ENCODE results near the gene PRKD3. TPM values are rescaled to one million over a fixed set of nuclear protein-coding genes. Genes with fewer than 3 reads are reported as not detected.

Gene PRKD3
- total RNA-seq, 2 experiments from 2014 or later = 22.5 to 24.7 TPM

GRCh38 chr2:37357530-37357929 is 32.9 kb upstream of the PRKD3 start:
- Mint-ChIP-seq H3K9me3 (no peaks in the 10 kb centered on the region), H3K4me1 (ENCODE audit: low read depth) (no peaks in the 10 kb centered on the region), H3K27ac (no peak overlapping the region), H3K27me3 (peaks cover 53% of the 10 kb centered on the region), H3K36me3 (no peaks in the 10 kb centered on the region), H3K4me3 (no peak overlapping the region)
- ChIA-PET CTCF (interaction anchor here (0.6 kb wide), 1 partner anchor 520 kb away, joined by 3 read pairs; no protein-coding TSS in a partner anchor), POLR2A (no interaction called here)
- DNase-seq = no peak
- intact Hi-C loops (cut with micrococcal nuclease) = no loop called here

- Mint-ChIP-seq H3K4me1 (ENCODE audit: low read depth) (no peaks in the 10 kb centered on the region), H3K4me3 (no peak overlapping the region), H3K27ac (no peak overlapping the region), H3K27me3 (peaks cover 50% of the 10 kb centered on the region), H3K9me3 (no peaks in the 10 kb centered on the region), H3K36me3 (no peaks in the 10 kb centered on the region)
- DNase-seq = no peak
- intact Hi-C loops (cut with micrococcal nuclease) = no loop called here
- CTCF ChIA-PET = interaction anchor here (0.6 kb wide), 1 partner anchor 520 kb away, joined by 3 read pairs; no protein-coding TSS in a partner anchor
- POLR2A ChIA-PET = no interaction called here
Observed at GRCh38 chr2:37357069-37357468, 32.4 kb upstream of the PRKD3 start.

- H3K36me3 Mint-ChIP-seq = no peaks in the 10 kb centered on the region
- no peaks in the 10 kb centered on the region for H3K4me1 Mint-ChIP-seq (ENCODE audit: low read depth)
- CTCF ChIA-PET = no interaction called here
- no peaks in the 10 kb centered on the region for H3K9me3 Mint-ChIP-seq
- peaks cover 45% of the 10 kb centered on the region for H3K27me3 Mint-ChIP-seq
- intact Hi-C loops (cut with micrococcal nuclease) = no loop called here
- DNase-seq = no peak
- POLR2A ChIA-PET = no interaction called here
- H3K27ac Mint-ChIP-seq = no peak overlapping the region
- no peak overlapping the region for H3K4me3 Mint-ChIP-seq
Observed at GRCh38 chr2:37356299-37356698, 31.7 kb upstream of the PRKD3 start.

DNA sequence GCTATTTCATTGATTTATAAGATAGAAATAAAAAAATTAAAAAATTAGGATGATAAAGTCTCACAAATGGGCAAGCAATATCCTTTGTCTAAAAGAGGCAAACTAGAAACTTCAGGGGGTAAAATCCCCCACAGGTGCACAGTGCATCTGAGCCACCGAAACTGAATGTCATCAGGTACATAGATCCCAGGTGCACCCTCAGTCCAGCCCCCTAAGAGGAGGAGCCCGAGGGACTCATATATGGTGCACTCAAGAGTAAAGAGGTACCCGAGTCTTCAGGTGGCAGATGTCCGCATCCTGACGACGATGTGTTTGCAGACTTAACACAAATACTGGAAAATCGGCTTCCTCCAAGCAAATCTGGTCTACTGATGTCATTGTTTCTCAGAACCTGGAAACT is 31.1 kb upstream of the PRKD3 start:
- H3K4me1 Mint-ChIP-seq (ENCODE audit: low read depth) = no peaks in the 10 kb centered on the region
- no peak for DNase-seq
- H3K36me3 Mint-ChIP-seq = no peaks in the 10 kb centered on the region
- ChIA-PET POLR2A (interaction anchor here (0.6 kb wide), 1 partner anchor 240 kb away, joined by 3 read pairs; no protein-coding TSS in a partner anchor), CTCF (no interaction called here)
- H3K9me3 Mint-ChIP-seq = no peaks in the 10 kb centered on the region
- intact Hi-C loops (cut with micrococcal nuclease) = no loop called here
- no peak overlapping the region for H3K4me3 Mint-ChIP-seq
- H3K27me3 Mint-ChIP-seq = peaks cover 45% of the 10 kb centered on the region
- H3K27ac Mint-ChIP-seq = no peak overlapping the region

- DNase-seq = no peak
- POLR2A ChIA-PET = no interaction called here
- intact Hi-C loops (cut with micrococcal nuclease) = no loop called here
- Mint-ChIP-seq H3K9me3 (no peaks in the 10 kb centered on the region), H3K27ac (no peak overlapping the region), H3K4me3 (no peak overlapping the region), H3K27me3 (peaks cover 40% of the 10 kb centered on the region), H3K4me1 (ENCODE audit: low read depth) (no peaks in the 10 kb centered on the region), H3K36me3 (no peaks in the 10 kb centered on the region)
- CTCF ChIA-PET = interaction anchor here (0.7 kb wide), 1 partner anchor 20 kb away, joined by 3 read pairs; no protein-coding TSS in a partner anchor
Observed at GRCh38 chr2:37354531-37354930, 29.9 kb upstream of the PRKD3 start.

- H3K9me3 Mint-ChIP-seq = no peaks in the 10 kb centered on the region
- ChIA-PET POLR2A (no interaction called here), CTCF (interaction anchor here (0.7 kb wide), 1 partner anchor 46 kb away, joined by 3 read pairs; no protein-coding TSS in a partner anchor)
- intact Hi-C loops (cut with micrococcal nuclease) = no loop called here
- DNase-seq = no peak
- no peak overlapping the region for H3K27ac Mint-ChIP-seq
- H3K27me3 Mint-ChIP-seq = peaks cover 37% of the 10 kb centered on the region
- peaks cover 7% of the 10 kb centered on the region for H3K4me1 Mint-ChIP-seq (ENCODE audit: low read depth)
- no peak overlapping the region for H3K4me3 Mint-ChIP-seq
- H3K36me3 Mint-ChIP-seq = no peaks in the 10 kb centered on the region
Observed at GRCh38 chr2:37350034-37350433, 25.4 kb upstream of the PRKD3 start.

DNA sequence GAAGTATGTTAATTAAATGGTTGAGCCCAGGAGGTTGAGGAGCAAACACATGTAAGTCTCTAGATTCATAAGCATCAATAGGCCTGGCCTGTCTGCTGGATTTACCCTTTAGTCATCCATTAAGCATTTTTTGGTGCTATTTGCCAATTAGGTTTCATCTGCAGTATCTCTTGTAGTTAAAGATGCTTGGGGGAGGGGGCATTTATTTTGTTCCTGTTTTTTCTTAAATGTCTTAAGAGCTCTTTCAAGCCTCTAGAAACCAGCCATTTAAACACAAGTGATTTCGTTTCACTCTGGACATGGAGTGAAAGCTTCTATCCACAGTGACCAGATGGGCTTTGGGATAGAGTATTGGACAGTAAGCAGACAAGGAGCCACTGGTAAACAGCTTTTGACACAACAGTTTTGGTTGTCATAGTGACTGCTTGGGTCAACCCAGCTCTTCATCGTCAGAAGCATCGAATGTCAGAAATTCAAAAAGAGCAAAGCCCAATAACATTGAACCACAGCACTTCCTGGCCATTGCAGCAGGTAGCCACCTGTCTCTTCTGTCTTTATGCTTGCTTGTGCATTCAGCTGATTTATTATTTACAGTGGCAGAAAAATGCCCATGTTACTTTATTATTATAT is 24.7 kb upstream of the PRKD3 start:
- Mint-ChIP-seq H3K27me3 (peaks cover 35% of the 10 kb centered on the region), H3K4me3 (no peak overlapping the region), H3K4me1 (ENCODE audit: low read depth) (peaks cover 11% of the 10 kb centered on the region), H3K36me3 (no peaks in the 10 kb centered on the region), H3K27ac (no peak overlapping the region), H3K9me3 (no peaks in the 10 kb centered on the region)
- no peak for DNase-seq
- ChIA-PET CTCF (no interaction called here), POLR2A (no interaction called here)
- intact Hi-C loops (cut with micrococcal nuclease) = no loop called here

DNA sequence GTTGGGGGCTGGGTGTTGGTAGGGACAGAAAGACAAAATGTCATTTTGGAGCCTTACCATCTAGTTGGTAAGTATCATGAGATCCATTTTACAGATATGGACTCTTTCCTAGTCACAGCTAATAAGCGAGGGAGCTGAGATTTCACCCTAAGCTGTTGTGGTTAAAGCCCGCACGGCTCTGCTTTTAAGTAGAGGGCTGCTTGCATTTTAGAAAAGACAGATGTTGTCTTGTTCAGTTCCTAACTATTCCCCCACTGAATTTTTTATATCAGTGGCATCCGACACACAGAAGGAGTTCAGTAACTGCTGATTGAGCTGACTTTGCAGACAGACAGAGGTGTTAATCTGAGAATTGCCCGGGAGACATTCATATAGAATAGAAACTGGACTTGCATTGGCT is 23.5 kb upstream of the PRKD3 start:
- peaks cover 19% of the 10 kb centered on the region for H3K4me1 Mint-ChIP-seq (ENCODE audit: low read depth)
- intact Hi-C loops (cut with micrococcal nuclease) = no loop called here
- peaks cover 33% of the 10 kb centered on the region for H3K27me3 Mint-ChIP-seq
- H3K4me3 Mint-ChIP-seq = no peak overlapping the region
- CTCF ChIA-PET = interaction anchor here (1.1 kb wide), 1 partner anchor 529 kb away, joined by 3 read pairs; no protein-coding TSS in a partner anchor
- POLR2A ChIA-PET = no interaction called here
- H3K27ac Mint-ChIP-seq = no peak overlapping the region
- H3K9me3 Mint-ChIP-seq = no peaks in the 10 kb centered on the region
- H3K36me3 Mint-ChIP-seq = no peaks in the 10 kb centered on the region
- DNase-seq = no peak

GRCh38 chr2:37344453-37345361 is 20.1 kb upstream of the PRKD3 start, which contains the start of gene QPCT:
QPCT (plus strand) TSS chr2:37344630; CDS start chr2:37344732, 102 bp downstream.
- peaks cover 30% of the 10 kb centered on the region for H3K27me3 Mint-ChIP-seq

DNA sequence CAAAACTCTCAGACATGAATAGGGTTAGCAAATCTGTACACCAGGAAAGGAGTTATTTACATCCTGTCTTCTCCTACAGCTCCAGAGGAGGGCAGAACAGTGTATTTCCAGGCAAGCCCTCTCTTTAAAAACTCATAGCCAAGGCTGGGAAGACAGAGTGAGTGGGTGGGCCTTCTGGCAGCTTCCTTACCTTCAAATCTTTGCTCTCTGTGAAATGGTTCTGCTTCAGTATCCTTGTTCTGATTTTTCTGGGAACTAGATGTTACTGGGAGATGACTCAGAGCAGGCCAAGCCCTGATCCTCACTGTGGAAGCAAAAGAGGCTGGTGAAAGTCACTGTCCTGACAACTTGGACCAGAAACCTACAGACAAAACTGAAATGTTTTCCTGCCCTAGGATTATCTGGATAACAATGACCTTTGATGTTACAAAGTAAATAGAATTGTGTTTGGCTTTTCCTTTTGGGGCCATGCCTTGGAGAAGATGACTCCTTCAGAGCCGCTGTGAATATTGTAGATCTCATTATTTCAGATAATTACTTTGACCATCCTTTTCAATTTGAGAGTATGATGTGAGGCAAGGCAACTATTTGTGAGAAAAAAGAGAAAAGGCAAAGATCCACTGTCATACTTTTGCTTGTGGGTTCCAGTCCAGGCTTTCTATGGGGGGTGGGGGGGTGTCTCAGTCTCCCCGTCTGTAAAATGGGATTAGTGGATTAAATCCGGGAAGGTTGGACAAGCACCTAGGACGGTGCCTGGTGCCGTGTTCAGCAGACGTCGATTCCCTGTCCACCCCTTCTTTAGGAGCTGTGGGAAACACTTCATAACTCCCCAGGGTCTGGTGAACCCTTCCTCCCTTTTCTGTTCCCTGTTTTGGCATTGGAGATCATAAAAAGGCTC is 19.2 kb upstream of the PRKD3 start:
- Mint-ChIP-seq H3K9me3 (no peaks in the 10 kb centered on the region), H3K36me3 (no peaks in the 10 kb centered on the region), H3K27ac (no peak overlapping the region), H3K27me3 (peaks cover 30% of the 10 kb centered on the region), H3K4me3 (peak overlapping the region; percentile 74), H3K4me1 (ENCODE audit: low read depth) (peaks cover 25% of the 10 kb centered on the region)
- no peak for DNase-seq
- ChIA-PET POLR2A (no interaction called here), CTCF (no interaction called here)
- intact Hi-C loops (cut with micrococcal nuclease) = loop anchor here (2.0 kb wide), 1 partner anchor 19 kb away; the partner anchor contains the start of gene PRKD3

More at GRCh38 chr2:37344453-37345361, 20.1 kb upstream of the PRKD3 start, which contains the start of gene QPCT:
- Mint-ChIP-seq H3K4me1 (ENCODE audit: low read depth) (peaks cover 21% of the 10 kb centered on the region), H3K27ac (no peak within 1 kb of the TSS), H3K4me3 (peak within 1 kb of the TSS; percentile 74), H3K9me3 (no peaks in the 10 kb centered on the region), H3K36me3 (no peaks in the 10 kb centered on the region)
- peak; percentile 63 for DNase-seq
- CTCF ChIA-PET = interaction anchor here (1.4 kb wide), 1 partner anchor 52 kb away, joined by 3 read pairs; no protein-coding TSS in a partner anchor
- POLR2A ChIA-PET = no interaction called here
- intact Hi-C loops (cut with micrococcal nuclease) = loop anchor here (2.0 kb wide), 1 partner anchor 20 kb away; the partner anchor contains the start of gene PRKD3

GRCh38 chr2:37342591-37343220 is 18.1 kb upstream of the PRKD3 start:
- Mint-ChIP-seq H3K4me3 (no peak overlapping the region), H3K27ac (no peak overlapping the region)

More at GRCh38 chr2:37342591-37343220, 18.1 kb upstream of the PRKD3 start:
- H3K27me3 Mint-ChIP-seq = peaks cover 26% of the 10 kb centered on the region
- ChIA-PET POLR2A (no interaction called here), CTCF (interaction anchor here (1.0 kb wide), 1 partner anchor 26 kb away, joined by 3 read pairs; no protein-coding TSS in a partner anchor)
- no peaks in the 10 kb centered on the region for H3K36me3 Mint-ChIP-seq
- no peaks in the 10 kb centered on the region for H3K9me3 Mint-ChIP-seq
- peaks cover 25% of the 10 kb centered on the region for H3K4me1 Mint-ChIP-seq (ENCODE audit: low read depth)
- DNase-seq = no peak
- intact Hi-C loops (cut with micrococcal nuclease) = no loop called here
